Esophagus (tissue), 2 donors: ENCODE results near the gene NME3. TPM values are rescaled to one million over a fixed set of nuclear protein-coding genes. Genes with fewer than 3 reads are reported as not detected.

Source experiments
- H3K27ac ChIP-seq, 2 donors: one replicate each; pipeline ENCODE4 v1.5.1; 2013; ENCODE audit warnings: low read depth in 2 of 2, mild to moderate bottlenecking in 2 of 2, inconsistent platforms in 1 of 2, low read length in 1 of 2, moderate library complexity in 1 of 2
- H3K27me3 ChIP-seq, 2 donors: one replicate each; pipeline ENCODE4 v1.6.1; 2013; ENCODE audit warnings: low read length in 2 of 2, control low read depth in 1 of 2, mild to moderate bottlenecking in 1 of 2; ENCODE audit not compliant: insufficient read depth in 2 of 2, control insufficient read depth in 1 of 2
- H3K36me3 ChIP-seq, 2 donors: one replicate each; pipeline ENCODE4 v1.6.1; 2013; ENCODE audit warnings: low read length in 1 of 2; ENCODE audit not compliant: control insufficient read depth in 2 of 2, insufficient read depth in 2 of 2
- H3K4me1 ChIP-seq, 2 donors: one replicate each; pipeline ENCODE4 v1.6.1; 2013; ENCODE audit warnings: low read length in 1 of 2; ENCODE audit not compliant: control insufficient read depth in 2 of 2, insufficient read depth in 2 of 2
- H3K4me3 ChIP-seq, 2 donors: one replicate each; pipeline ENCODE4 v1.5.1; 2013; ENCODE audit warnings: low read length in 2 of 2, mild to moderate bottlenecking in 2 of 2, low read depth in 1 of 2, moderate library complexity in 1 of 2
- H3K9me3 ChIP-seq, 2 donors: one replicate each; pipeline ENCODE4 v1.6.1; 2013; ENCODE audit warnings: mild to moderate bottlenecking in 2 of 2, low read depth in 1 of 2, low read length in 1 of 2, moderate library complexity in 1 of 2; ENCODE audit not compliant: control insufficient read depth in 2 of 2, insufficient read depth in 1 of 2
- WGBS, 2 donors: extraction: QIAGEN DNeasy Blood & Tissue Kit; methylation state at CpG; one replicate each; pipeline ENCODE4 v1.1.7; 2013; 5-methylcytosine and 5-hydroxymethylcytosine counted together
- polyA plus RNA-seq, 2 donors: library from polyadenylated mRNA; stranded (reverse); fragments of 200-250 nt; gene quantifications; one replicate each; pipeline ENCODE4 v1.2.3, GENCODE V29; 2013
- donor health status: healthy with polysubstance abuse.
- donor health status: Bipolar disorder and iron deficiency.

NME3 gene
- polyA plus RNA-seq, 2 donors = 51.0 to 102 TPM

DNA sequence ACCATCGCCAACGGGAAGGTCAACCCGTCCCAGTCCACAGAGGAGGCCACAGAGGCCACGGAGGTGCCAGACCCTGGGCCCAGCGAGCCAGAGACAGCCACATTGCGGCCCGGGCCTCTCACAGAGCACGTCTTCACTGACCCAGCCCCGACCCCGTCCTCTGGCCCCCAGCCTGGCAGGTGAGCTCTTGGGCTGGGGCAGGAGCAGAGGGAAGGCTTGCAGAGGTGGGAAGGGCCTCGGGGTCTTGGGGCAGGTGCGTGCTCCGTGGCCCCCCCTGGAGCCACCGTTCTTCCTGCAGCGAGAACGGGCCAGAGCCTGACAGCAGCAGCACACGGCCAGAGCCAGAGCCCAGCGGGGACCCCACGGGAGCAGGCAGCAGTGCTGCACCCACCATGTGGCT lies 5.1 kb downstream of the NME3 start:
- WGBS, 2 donors = 78 to 81% methylated on average over 19 of the region's 19 CpGs
- Histone ChIP-seq H3K27ac (no peak overlapping the region), H3K4me3 (no peak overlapping the region), H3K36me3 (peaks cover 7 to 62% of the 10 kb centered on the region in 2 donors), H3K4me1 (peaks cover 0 to 14% of the 10 kb centered on the region in 2 donors), H3K9me3 (peaks cover 0 to 1% of the 10 kb centered on the region in 2 donors), H3K27me3 (no peaks in the 10 kb centered on the region)

GRCh38 chr16:1765826-1766225 lies 5.5 kb downstream of the NME3 start:
- 88 to 89% methylated on average over 16 to 22 of the region's 22 CpGs for WGBS, 2 donors
- no peak overlapping the region for H3K27ac ChIP-seq
- H3K36me3 ChIP-seq = peaks cover 7 to 66% of the 10 kb centered on the region in 2 donors

GRCh38 chr16:1764971-1765370 lies 6.4 kb downstream of the NME3 start:
- Histone ChIP-seq H3K27ac (no peak overlapping the region), H3K4me3 (no peak overlapping the region), H3K9me3 (peaks cover 0 to 1% of the 10 kb centered on the region in 2 donors), H3K36me3 (peaks cover 7 to 72% of the 10 kb centered on the region in 2 donors), H3K4me1 (peaks cover 0 to 10% of the 10 kb centered on the region in 2 donors), H3K27me3 (no peaks in the 10 kb centered on the region)
- 87 to 92% methylated on average over 21 of the region's 21 CpGs for WGBS, 2 donors

More at GRCh38 chr16:1765826-1766225, 5.5 kb downstream of the NME3 start:
- Histone ChIP-seq H3K27me3 (no peaks in the 10 kb centered on the region), H3K4me3 (no peak overlapping the region), H3K4me1 (peaks cover 0 to 14% of the 10 kb centered on the region in 2 donors), H3K9me3 (peaks cover 0 to 1% of the 10 kb centered on the region in 2 donors)

GRCh38 chr16:1763521-1764511 lies 7.5 kb downstream of the NME3 start:
- peaks cover 0 to 10% of the 10 kb centered on the region in 2 donors for H3K4me1 ChIP-seq
- H3K9me3 ChIP-seq = peaks cover 0 to 1% of the 10 kb centered on the region in 2 donors
- 60 to 73% methylated on average over 73 to 81 of the region's 81 CpGs for WGBS, 2 donors
- peaks cover 5 to 72% of the 10 kb centered on the region in 2 donors for H3K36me3 ChIP-seq
- H3K4me3 ChIP-seq = no peak overlapping the region
- H3K27ac ChIP-seq = no peak overlapping the region
- H3K27me3 ChIP-seq = no peaks in the 10 kb centered on the region

GRCh38 chr16:1762879-1763520 lies 8.3 kb downstream of the NME3 start:
- 85 to 89% methylated on average over 24 of the region's 24 CpGs for WGBS, 2 donors
- no peak overlapping the region for H3K27ac ChIP-seq
- H3K4me1 ChIP-seq = peaks cover 0 to 10% of the 10 kb centered on the region in 2 donors
- H3K27me3 ChIP-seq = no peaks in the 10 kb centered on the region
- peaks cover 0 to 67% of the 10 kb centered on the region in 2 donors for H3K36me3 ChIP-seq
- no peak overlapping the region for H3K4me3 ChIP-seq
- peaks cover 0 to 1% of the 10 kb centered on the region in 2 donors for H3K9me3 ChIP-seq

DNA sequence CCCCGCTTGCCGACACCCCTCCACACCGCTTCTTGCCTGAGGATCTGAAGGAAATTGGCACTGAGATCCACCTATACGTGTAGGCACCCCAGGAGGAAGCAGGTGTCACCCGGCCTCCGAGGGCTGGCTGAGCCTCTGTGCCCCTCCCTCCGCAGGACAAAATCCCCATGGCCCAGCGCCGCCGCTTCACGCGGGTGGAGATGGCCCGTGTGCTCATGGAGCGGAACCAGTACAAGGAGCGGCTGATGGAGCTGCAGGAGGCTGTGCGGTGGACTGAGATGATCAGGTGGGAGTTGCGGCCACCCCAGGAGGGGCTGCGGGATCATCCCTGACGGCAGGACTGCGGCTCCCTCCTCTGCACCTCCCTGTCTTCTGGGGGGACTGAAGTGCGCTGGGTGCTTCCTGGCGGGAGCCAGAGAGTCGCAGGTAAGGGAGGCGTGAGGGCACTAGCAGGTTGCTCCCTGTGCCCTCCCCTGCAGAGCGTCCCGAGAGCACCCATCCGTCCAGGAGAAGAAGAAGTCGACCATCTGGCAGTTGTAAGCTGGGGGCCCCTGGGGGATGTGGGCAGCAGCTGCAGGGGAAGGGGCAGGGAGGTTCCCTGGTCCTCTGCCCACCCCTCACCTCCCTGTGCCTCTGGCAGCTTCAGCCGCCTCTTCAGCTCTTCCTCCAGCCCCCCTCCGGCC lies 9.0 kb downstream of the NME3 start:
- Histone ChIP-seq H3K4me3 (no peak overlapping the region), H3K27ac (no peak overlapping the region), H3K27me3 (no peaks in the 10 kb centered on the region), H3K9me3 (peaks cover 0 to 1% of the 10 kb centered on the region in 2 donors), H3K4me1 (peaks cover 0 to 10% of the 10 kb centered on the region in 2 donors), H3K36me3 (peaks cover 0 to 66% of the 10 kb centered on the region in 2 donors)
- 87 to 88% methylated on average over 30 of the region's 30 CpGs for WGBS, 2 donors

GRCh38 chr16:1761751-1762150 lies 9.6 kb downstream of the NME3 start:
- H3K4me1 ChIP-seq = peaks cover 0 to 6% of the 10 kb centered on the region in 2 donors

GRCh38 chr16:1760911-1761310 lies 10.4 kb downstream of the NME3 start:
- Histone ChIP-seq H3K9me3 (peaks cover 0 to 1% of the 10 kb centered on the region in 2 donors), H3K4me1 (peaks cover 0 to 6% of the 10 kb centered on the region in 2 donors), H3K27ac (no peak overlapping the region), H3K27me3 (no peaks in the 10 kb centered on the region), H3K4me3 (no peak overlapping the region), H3K36me3 (peaks cover 0 to 60% of the 10 kb centered on the region in 2 donors)
- 92 to 93% methylated on average over 15 of the region's 15 CpGs for WGBS, 2 donors

More at GRCh38 chr16:1761751-1762150, 9.6 kb downstream of the NME3 start:
- Histone ChIP-seq H3K4me3 (no peak overlapping the region), H3K27ac (no peak overlapping the region), H3K36me3 (peaks cover 0 to 63% of the 10 kb centered on the region in 2 donors), H3K9me3 (peaks cover 0 to 1% of the 10 kb centered on the region in 2 donors), H3K27me3 (no peaks in the 10 kb centered on the region)
- WGBS, 2 donors = 90 to 91% methylated on average over 15 of the region's 15 CpGs

DNA sequence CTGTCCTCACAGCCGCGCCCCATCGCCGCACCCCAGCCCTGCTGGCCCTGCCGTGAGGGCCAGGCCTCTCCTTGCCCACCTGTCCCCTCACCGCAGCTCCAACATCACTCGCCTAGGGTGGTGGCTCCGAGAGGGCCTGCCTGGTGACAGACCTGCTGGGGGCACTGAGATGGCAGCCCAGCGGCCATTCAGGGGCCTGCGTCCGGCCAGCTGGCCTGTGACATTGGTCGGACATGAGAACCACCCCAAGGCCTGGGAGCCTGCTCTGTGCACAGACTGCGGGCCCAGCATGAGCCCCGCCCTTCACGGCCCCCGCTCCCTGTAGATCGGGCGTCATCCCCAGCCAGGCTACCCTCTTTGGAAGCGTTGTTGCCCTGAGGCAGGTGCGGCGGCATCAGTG lies 11.8 kb downstream of the NME3 start:
- Histone ChIP-seq H3K4me1 (peaks cover 0 to 6% of the 10 kb centered on the region in 2 donors), H3K36me3 (peaks cover 0 to 47% of the 10 kb centered on the region in 2 donors), H3K9me3 (peaks cover 0 to 1% of the 10 kb centered on the region in 2 donors), H3K4me3 (no peak overlapping the region), H3K27me3 (no peaks in the 10 kb centered on the region), H3K27ac (no peak overlapping the region)
- 93 to 95% methylated on average over 21 of the region's 21 CpGs for WGBS, 2 donors
